Measurements from ENCODE around the gene FOXP4. TPM values are rescaled to one million over a fixed set of nuclear protein-coding genes. Genes with fewer than 3 reads are reported as not detected.

Gene FOXP4
- total RNA-seq, 2 donors from 2014 or later = 25.9 to 27.7 TPM

DNA sequence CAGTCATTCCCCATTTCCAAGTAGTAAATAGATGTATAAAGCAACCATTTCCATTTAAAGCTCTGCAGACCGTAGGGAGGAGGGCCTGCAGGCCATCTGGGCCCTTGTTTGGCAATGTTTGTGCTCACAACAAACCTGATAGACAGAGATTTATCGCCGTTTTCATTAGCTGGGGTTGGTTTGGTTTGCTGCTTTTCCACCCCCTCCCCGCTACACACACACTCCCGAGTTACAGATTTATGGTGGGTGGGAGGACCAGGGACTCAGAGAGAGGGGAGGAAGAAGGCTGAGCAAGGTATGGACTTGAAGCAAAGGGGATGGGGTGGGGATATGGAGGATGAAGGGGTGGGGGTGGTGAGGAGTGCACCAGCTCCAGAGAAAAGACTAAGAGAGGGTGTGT is 36.6 kb upstream of the FOXP4 start:
- H3K36me3 Mint-ChIP-seq (ENCODE audit: insufficient read depth in 2 of 2) = peaks cover 0 to 2% of the 10 kb centered on the region in 2 donors
- DNase-seq (no peak), ATAC-seq (replicated peaks in 1 of 2) (no peak)
- H3K4me3 Mint-ChIP-seq = no peak overlapping the region
- H3K27ac Mint-ChIP-seq = no peak overlapping the region
- H3K4me1 Mint-ChIP-seq (ENCODE audit: low read depth) = peaks cover 8% of the 10 kb centered on the region
- no peaks in the 10 kb centered on the region for H3K9me3 Mint-ChIP-seq
- H3K27me3 Mint-ChIP-seq (ENCODE audit: low read depth) = peaks cover 56% of the 10 kb centered on the region

GRCh38 chr6:41511443-41512060 is 34.6 kb upstream of the FOXP4 start:
- DNase-seq = no peak
- H3K4me1 Mint-ChIP-seq (ENCODE audit: low read depth) = no peaks in the 10 kb centered on the region
- H3K9me3 Mint-ChIP-seq = no peaks in the 10 kb centered on the region
- ATAC-seq (replicated peaks in 1 of 2) = no peak
- no peaks in the 10 kb centered on the region for H3K36me3 Mint-ChIP-seq (ENCODE audit: insufficient read depth in 2 of 2)
- no peak overlapping the region for H3K4me3 Mint-ChIP-seq
- no peak overlapping the region for H3K27ac Mint-ChIP-seq
- peaks cover 39% of the 10 kb centered on the region for H3K27me3 Mint-ChIP-seq (ENCODE audit: low read depth)

DNA sequence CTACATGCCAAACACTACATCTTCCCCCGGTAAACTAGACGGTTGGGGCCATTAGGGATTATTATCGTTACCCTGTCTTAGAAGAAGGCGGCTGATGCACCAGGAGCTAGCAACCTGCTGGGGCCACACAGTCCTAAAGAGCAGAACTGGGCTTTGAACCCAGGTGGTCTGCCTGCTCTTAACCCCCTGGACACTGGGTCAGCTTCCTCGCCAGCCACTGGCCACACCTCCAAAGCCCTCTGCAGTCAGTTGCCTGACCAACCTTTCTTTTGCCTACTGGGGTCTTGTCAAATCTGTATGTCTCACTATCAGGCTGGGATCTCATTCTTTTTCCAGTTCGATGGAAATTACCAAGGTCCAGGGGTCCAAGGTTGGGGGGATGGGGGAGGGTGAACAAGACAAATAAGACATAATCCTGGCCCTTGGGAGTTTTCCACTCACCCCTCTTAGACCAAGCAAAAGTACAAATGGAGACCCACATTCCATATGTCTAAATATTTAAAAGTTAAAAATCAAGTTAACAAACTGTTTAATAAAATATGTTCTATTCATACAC is 34.0 kb upstream of the FOXP4 start:
- H3K4me3 Mint-ChIP-seq = no peak overlapping the region
- no peaks in the 10 kb centered on the region for H3K9me3 Mint-ChIP-seq
- no peak for DNase-seq
- peaks cover 35% of the 10 kb centered on the region for H3K27me3 Mint-ChIP-seq (ENCODE audit: low read depth)
- no peak overlapping the region for H3K27ac Mint-ChIP-seq
- no peaks in the 10 kb centered on the region for H3K4me1 Mint-ChIP-seq (ENCODE audit: low read depth)
- no peak for ATAC-seq (replicated peaks in 1 of 2)
- no peaks in the 10 kb centered on the region for H3K36me3 Mint-ChIP-seq (ENCODE audit: insufficient read depth in 2 of 2)

DNA sequence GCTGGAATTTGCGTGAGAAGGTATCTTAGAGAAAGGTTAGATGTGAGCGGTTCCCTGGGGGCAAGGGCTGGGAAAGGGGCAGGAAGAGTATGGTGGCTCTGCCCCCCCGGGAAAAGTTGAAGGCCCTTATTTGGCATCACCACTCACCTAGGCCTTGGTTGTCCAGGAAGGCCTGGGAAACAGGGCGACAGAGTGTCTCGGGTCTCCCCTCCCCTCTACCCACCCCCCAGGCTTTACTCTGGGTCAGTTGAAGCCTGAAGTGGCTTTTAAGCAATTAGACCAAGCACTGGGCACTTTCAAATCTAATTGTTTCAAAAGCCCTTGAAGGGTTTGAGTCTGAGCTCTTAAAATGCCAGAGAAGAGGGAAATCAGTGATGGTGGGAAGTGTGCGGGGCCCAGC is 30.2 kb upstream of the FOXP4 start:
- Mint-ChIP-seq H3K4me3 (no peak overlapping the region), H3K4me1 (ENCODE audit: low read depth) (no peaks in the 10 kb centered on the region), H3K36me3 (ENCODE audit: insufficient read depth in 2 of 2) (no peaks in the 10 kb centered on the region), H3K27me3 (ENCODE audit: low read depth) (peaks cover 24% of the 10 kb centered on the region), H3K27ac (no peak overlapping the region), H3K9me3 (no peaks in the 10 kb centered on the region)
- no peak for DNase-seq
- no peak for ATAC-seq (replicated peaks in 1 of 2)

DNA sequence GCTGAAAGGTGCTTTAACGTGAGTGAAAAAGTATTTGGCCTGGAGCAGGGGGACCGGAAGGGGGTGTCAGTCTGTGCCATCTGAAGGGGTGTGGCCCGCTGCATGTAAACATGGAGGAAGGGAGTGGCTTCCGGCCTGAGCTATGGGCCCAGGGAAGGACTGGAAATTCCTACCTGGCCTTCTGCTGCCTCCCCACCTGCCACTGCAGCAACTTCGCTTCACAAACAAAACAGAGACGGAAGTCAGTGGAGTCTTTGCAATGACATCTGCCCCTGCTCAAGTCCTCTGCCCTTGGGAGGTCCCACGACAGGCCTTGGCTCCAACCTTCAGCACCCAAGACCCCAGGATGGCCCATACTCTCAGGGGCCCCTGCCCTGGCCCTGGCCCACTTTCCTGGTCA is 28.1 kb upstream of the FOXP4 start:
- no peaks in the 10 kb centered on the region for H3K9me3 Mint-ChIP-seq
- H3K27me3 Mint-ChIP-seq (ENCODE audit: low read depth) = peaks cover 36% of the 10 kb centered on the region
- ATAC-seq (replicated peaks in 1 of 2) (no peak), DNase-seq (no peak)
- no peak overlapping the region for H3K27ac Mint-ChIP-seq
- H3K4me1 Mint-ChIP-seq (ENCODE audit: low read depth) = no peaks in the 10 kb centered on the region
- no peaks in the 10 kb centered on the region for H3K36me3 Mint-ChIP-seq (ENCODE audit: insufficient read depth in 2 of 2)
- H3K4me3 Mint-ChIP-seq = no peak overlapping the region

DNA sequence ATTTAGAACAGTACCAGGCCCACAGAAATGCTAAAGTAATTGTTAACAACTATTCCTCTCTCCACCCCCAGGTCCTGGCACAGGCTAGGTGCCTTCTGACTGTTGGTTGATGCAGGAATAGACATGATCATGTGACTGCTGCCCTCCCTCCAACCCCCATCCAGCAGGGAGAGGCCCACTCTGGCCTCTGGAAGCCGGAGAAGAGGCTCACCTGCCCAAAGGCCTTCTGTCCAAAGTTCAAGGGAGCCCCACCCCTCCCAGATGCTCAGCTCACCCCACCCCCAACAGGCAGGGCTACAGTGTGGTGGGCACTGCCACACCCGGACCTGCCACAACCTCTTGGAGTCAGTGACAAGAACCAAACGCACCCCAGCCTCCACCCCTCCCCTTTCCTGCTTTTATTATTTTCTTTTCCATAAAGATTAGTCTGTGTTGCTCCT is 26.9 kb upstream of the FOXP4 start:
- H3K4me3 Mint-ChIP-seq = no peak overlapping the region
- no peaks in the 10 kb centered on the region for H3K9me3 Mint-ChIP-seq
- H3K4me1 Mint-ChIP-seq (ENCODE audit: low read depth) = no peaks in the 10 kb centered on the region
- H3K27me3 Mint-ChIP-seq (ENCODE audit: low read depth) = peaks cover 37% of the 10 kb centered on the region
- ATAC-seq (replicated peaks in 1 of 2) (no peak), DNase-seq (no peak)
- H3K27ac Mint-ChIP-seq = no peak overlapping the region
- no peaks in the 10 kb centered on the region for H3K36me3 Mint-ChIP-seq (ENCODE audit: insufficient read depth in 2 of 2)

DNA sequence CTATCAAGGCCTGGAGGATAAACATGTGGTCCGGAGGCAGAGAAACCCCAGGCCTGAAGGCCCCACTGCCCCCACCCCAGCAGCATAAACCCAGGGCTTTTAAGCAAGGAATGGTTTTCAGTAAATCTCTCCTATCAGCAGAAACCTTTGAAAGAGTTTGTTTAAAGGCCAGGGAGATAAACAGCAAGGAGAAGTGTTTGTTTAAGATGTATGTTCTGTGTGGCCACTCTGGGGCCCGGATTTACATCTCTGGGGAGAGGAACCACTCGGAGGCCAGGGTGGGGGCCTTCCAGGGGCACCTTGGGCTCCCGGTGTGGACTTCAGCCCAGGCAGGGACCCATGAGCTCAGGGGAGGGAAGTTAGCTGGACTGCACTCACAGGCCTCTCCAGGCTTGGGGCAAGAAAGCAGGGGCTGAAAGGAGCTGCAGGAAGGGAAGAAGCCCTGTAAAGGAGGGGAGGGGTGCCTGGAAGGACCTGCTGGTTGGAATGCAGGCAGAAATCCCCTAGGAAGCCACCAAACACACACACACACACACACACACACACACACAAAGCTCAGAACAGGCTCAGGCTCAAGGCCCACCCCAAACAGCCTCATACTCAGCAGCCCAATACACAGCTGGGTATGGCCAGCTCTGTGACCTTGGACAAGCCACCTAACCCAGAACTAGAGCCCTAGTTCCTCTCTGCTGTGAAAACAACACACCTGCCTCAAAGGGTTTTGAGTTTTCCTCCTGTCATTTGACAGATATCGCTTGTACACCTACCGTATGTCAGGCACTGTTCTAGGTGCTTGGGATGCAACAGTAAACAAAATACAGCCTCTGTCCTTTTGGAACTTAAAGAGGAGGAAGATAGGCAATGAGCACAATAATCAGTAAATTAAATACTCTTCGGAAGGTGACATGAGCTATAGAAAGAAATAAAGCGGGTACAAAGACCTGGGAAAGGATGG is 26.2 kb upstream of the FOXP4 start:
- no peak overlapping the region for H3K27ac Mint-ChIP-seq

GRCh38 chr6:41522780-41523548 is 23.2 kb upstream of the FOXP4 start:
- no peaks in the 10 kb centered on the region for H3K4me1 Mint-ChIP-seq (ENCODE audit: low read depth)
- H3K27ac Mint-ChIP-seq = no peak overlapping the region
- H3K4me3 Mint-ChIP-seq = no peak overlapping the region
- ATAC-seq (replicated peaks in 1 of 2) (no peak), DNase-seq (no peak)
- no peaks in the 10 kb centered on the region for H3K36me3 Mint-ChIP-seq (ENCODE audit: insufficient read depth in 2 of 2)
- H3K27me3 Mint-ChIP-seq (ENCODE audit: low read depth) = peaks cover 46% of the 10 kb centered on the region
- no peaks in the 10 kb centered on the region for H3K9me3 Mint-ChIP-seq

More for the DNA sequence above, 26.2 kb upstream of the FOXP4 start:
- Mint-ChIP-seq H3K36me3 (ENCODE audit: insufficient read depth in 2 of 2) (no peaks in the 10 kb centered on the region), H3K27me3 (ENCODE audit: low read depth) (peaks cover 37% of the 10 kb centered on the region), H3K4me1 (ENCODE audit: low read depth) (no peaks in the 10 kb centered on the region), H3K9me3 (no peaks in the 10 kb centered on the region), H3K4me3 (no peak overlapping the region)
- no peak for DNase-seq
- ATAC-seq (replicated peaks in 1 of 2) = no peak

DNA sequence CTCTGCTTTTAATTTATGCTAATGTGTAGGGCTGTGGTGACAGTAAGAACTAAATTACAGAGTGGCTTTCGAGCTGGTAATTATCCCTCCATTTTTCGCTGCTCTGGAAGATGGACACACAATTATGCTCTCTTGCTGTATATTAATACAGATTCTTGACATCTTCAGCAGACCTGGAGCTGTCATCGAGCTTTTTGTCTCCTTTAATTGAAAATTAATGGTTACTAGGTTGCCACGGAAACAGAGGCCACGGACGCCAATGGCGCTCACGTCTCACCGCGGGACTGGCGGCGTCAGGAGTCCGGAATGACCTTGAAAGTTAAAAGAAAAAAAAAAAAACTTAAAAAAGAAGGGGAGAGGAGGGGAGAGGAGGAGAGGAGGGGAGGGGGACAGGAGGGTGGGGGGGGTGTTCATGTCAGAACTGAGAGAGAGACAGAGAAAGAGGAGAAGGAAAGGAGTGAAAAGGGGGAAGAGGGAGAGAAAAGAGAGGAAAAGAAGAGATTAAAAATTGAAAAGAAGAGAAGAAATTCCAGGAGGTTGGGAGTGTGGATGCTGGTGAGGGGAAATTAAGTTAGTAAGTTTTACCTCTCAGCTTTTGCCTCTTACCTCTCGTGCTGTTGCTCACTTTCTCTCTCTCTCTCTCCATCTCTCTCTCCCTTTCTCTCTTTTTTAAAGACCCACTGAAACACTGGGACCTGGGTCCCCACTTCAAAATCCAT is 22.1 kb upstream of the FOXP4 start:
- Mint-ChIP-seq H3K36me3 (ENCODE audit: insufficient read depth in 2 of 2) (no peaks in the 10 kb centered on the region), H3K27me3 (ENCODE audit: low read depth) (peaks cover 52% of the 10 kb centered on the region), H3K9me3 (no peaks in the 10 kb centered on the region), H3K4me1 (ENCODE audit: low read depth) (no peaks in the 10 kb centered on the region), H3K4me3 (no peak overlapping the region), H3K27ac (no peak overlapping the region)
- DNase-seq (no peak), ATAC-seq (replicated peaks in 1 of 2) (no peak)

DNA sequence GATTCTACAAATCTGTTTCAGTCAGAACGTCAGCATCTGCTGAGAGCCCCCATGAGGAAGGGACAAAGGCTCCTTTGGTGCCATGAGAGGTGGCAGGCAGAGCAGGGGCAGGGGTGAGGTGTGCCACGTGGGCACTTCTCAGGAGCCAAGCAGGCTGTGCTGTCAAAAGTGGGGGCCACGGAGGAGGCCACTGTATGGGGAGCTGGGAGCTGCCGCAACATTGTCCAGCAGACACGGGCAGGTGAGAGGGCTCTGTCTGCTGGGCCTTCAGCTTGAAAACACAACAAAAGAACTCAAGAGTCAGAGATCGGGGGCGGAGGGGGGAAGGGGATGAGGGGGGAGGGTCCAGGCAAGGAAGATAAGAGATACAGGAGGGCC is 21.6 kb upstream of the FOXP4 start:
- no peak for DNase-seq
- Mint-ChIP-seq H3K9me3 (no peaks in the 10 kb centered on the region), H3K4me3 (no peak overlapping the region), H3K4me1 (ENCODE audit: low read depth) (no peaks in the 10 kb centered on the region), H3K27ac (no peak overlapping the region), H3K27me3 (ENCODE audit: low read depth) (peaks cover 55% of the 10 kb centered on the region), H3K36me3 (ENCODE audit: insufficient read depth in 2 of 2) (no peaks in the 10 kb centered on the region)
- ATAC-seq (replicated peaks in 1 of 2) = no peak

GRCh38 chr6:41527721-41528408 is 18.3 kb upstream of the FOXP4 start:
- DNase-seq = no peak
- Mint-ChIP-seq H3K36me3 (ENCODE audit: insufficient read depth in 2 of 2) (no peaks in the 10 kb centered on the region), H3K9me3 (no peaks in the 10 kb centered on the region), H3K4me3 (no peak overlapping the region), H3K27ac (no peak overlapping the region), H3K27me3 (ENCODE audit: low read depth) (peaks cover 56% of the 10 kb centered on the region), H3K4me1 (ENCODE audit: low read depth) (peaks cover 29% of the 10 kb centered on the region)
- no peak for ATAC-seq (replicated peaks in 1 of 2)

DNA sequence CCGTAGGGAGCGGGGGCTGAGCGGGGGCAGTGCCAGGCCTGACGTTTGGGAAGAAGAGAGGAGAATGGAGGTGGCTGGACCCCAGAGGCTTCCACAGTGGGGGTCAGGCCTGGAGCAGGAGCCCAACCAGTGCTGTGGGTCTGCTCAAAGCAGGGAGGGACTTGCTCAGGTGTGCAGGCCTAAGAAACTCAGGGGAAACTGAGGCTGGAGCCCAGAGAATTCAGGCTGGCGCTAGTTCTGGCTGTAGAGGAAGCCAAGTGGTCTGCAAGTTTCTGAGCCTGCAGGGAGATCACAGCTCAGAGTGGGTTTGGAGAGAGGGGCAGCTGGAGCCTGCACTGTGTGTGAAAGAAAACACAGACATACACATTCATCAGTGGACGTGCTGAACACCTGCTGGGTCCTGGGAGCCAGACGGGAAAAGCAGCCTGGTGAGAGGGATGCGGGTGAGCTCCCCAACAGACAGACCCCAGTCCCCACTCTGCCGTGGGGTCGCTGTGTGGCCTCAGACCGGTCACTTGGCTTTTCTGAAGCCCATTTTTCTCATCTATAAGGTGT is 17.7 kb upstream of the FOXP4 start:
- Mint-ChIP-seq H3K27me3 (ENCODE audit: low read depth) (peaks cover 54% of the 10 kb centered on the region), H3K36me3 (ENCODE audit: insufficient read depth in 2 of 2) (no peaks in the 10 kb centered on the region), H3K4me1 (ENCODE audit: low read depth) (peaks cover 35% of the 10 kb centered on the region), H3K4me3 (no peak overlapping the region), H3K9me3 (no peaks in the 10 kb centered on the region), H3K27ac (no peak overlapping the region)
- no peak for ATAC-seq (replicated peaks in 1 of 2)
- no peak for DNase-seq
